IPS-NIHi7 (cell line): Measurements from ENCODE around the gene GAS7.
A peak's percentile ranks its signal among the peaks of the same experiment; 100 is the strongest.

ENCODE experiments used
- DNase-seq: peaks from one replicate; pipeline ENCODE4 v3.0.0; 2012; ENCODE audit warnings: mixed read lengths; ENCODE audit errors: extremely low spot score

Gene GAS7

DNA sequence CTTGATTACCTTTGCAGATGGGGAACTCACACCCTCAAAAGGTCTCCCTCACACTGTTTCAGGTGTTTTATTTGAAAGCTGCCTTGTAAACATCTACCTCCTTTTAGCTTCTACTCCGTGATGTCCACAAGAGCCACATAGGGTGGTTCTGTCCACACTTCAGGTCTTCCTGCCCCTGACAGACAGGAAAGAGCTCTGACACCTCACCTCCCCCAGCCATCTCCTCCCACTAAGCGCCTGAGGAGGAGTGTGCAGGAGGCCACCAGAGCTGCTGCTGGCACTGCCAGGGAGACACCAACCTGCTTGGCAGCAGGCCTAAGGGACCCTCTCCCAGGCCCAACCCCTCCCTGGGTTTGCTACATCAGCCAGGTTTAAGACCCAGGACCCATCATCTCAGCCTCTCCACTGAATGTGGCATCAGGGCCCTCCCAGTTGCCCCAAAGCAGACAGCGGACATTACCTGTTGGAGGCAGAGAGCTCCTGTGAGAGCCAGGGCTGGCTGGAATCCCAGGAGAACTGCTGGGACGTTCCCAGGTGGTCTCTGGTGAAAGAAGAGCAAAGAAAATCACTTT is 217.0 kb downstream of the GAS7 start:
- no peak for DNase-seq

DNA sequence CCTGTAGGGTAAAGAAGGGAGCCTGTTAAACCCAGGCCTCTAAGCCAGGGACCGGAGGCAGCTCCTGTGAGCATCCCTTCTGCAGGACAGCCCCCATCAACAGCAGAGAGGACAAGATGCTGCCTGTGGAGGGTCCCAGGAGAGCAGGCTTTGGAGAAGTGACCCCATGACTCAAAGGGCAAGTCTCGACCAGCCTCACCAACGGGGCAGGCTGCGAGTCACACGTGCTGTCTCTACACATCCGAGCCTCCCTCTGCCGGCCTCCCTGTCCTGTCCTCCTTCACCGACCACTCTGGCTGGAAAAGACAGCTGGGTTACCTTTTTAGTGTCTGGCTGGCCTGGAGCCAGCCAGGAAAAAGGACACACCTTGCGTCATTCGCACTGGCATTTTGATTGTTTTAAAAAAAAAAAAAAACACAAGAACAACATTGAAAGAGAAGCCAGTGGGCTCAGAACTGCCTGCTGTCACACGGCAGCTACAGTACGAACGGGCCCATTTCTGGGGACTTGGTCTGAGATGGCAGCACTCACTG is 218.9 kb downstream of the GAS7 start:
- no peak for DNase-seq

GRCh38 chr17:9977180-9977575 is 221.2 kb downstream of the GAS7 start:
- DNase-seq: no peak

DNA sequence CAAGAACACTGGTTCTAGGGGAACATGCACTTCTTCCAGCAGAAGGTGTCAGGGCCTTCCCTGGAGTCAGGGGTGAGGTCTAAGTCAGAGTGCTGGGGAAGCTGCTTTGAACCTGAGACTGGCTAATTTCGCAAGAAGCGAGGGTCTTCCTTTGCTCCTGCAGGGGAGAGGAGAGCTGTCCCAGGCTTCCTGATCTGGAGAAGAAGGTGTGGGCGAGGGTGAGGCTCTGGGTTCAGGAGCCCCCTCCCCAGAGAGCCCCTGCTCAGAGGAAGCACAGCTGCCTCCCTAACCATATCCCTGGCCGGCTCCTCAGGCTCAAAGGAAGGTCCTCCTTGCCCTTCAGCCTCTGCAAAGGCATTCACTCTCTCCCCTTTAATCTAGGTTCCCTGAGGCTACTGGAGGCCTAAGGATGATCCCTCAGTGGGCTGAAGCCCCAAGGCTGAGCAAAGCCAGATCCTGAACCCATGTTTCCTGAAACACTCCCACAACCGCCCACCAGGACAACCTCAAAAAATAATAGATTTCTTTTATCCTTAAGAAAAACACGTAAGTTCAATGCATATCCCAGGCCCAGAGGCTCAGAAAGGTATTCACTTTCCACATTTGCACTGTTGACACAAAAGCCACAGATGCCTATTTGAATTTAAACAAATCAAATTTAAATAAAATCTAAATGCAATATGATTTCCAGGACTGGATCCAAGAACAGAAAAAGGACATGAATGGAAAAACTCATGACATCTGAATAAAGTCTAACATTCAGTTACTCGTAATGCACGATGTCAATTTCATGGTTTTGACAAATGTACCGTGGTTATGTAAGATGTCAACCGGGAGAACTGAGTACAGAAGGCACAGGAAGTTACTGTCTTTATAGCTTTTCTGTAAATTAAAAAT is 221.9 kb downstream of the GAS7 start:
- DNase-seq: no peak

GRCh38 chr17:9974448-9975381 is 223.7 kb downstream of the GAS7 start:
- no peak for DNase-seq

DNA sequence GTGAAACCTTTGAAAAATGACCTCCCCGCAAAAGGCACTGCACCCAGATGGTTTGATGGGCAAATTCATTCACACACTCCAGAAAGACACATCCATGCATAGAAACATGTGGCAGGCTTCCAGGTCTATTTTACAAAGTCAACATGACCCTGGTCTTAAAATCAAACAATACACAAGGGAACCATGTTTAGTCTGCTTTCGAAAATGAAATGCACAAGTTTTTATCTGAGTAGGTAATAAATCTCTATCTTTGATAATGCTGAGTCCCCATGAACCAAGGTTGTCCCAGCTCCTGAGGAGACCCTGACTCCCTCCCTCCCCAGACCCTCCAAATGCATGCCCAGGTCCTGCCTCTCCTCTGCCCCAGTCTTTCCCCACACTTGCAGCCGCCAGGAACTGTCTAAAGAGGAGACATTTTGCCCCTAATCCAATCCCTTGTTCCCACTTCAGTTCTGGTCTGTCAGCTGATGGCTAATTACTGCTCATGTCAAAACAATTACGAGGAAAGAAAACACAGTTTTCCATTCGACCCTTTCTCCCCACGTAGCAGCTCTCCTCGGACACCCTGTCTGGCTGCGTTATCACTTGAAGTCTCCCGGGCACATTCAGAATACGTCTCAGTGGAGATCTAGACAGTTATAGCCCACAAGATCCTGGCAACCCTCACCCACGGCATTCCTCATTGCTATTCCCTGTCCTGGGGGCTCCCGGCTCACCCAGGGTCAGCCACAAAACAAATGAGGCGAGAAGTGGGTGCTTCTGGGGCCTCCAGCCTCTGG is 224.5 kb downstream of the GAS7 start:
- DNase-seq: no peak

GRCh38 chr17:9971991-9972390 is 226.4 kb downstream of the GAS7 start:
- DNase-seq: no peak

DNA sequence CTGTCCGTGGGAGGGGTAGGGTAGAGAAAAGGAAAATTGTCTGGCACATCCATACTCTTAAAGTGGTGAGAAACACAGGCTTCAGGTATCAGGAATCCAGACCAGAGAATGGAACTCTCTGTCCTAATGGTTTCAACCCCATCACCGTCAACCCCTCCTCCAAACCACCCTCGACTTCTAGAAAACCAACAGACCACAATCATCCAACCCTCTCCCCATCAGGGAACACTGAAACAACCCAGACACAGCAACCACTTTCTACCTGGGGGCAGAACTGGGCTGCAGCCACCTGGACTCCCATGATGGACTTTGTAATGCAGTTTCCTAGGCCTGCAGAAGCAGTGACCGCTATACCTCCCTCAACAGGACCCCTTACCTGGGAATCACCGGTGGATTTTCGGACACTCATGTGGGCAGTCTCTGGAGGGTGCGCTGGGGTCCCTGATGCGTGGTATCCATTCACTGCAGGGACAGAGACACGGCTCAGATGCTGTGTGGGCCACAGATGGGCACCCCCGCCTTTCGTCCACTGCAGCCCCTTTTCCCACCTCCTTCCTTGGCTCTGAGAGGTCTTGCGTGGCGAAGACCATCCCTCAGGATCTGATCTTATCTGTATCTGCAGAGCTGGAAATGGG is 229.0 kb downstream of the GAS7 start:
- DNase-seq: no peak

DNA sequence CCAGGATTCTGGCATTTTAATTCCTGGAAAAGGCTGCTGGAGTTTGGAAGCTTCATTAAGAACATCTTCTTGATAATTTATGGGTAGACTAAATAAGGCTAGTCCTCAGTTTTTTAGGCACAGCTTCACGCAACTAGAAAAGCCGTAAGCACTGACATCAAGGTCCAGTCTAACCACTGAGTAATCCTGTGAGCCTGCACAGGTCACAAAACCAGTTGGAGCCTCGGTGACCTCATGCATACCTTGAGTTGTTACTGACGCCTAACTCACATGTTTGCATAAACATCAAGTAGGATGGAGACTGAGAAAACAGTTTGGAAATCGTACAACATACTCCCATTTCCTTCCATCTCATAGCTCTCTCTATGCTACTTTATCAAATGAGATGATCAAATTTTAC is 229.5 kb downstream of the GAS7 start:
- DNase-seq: no peak

DNA sequence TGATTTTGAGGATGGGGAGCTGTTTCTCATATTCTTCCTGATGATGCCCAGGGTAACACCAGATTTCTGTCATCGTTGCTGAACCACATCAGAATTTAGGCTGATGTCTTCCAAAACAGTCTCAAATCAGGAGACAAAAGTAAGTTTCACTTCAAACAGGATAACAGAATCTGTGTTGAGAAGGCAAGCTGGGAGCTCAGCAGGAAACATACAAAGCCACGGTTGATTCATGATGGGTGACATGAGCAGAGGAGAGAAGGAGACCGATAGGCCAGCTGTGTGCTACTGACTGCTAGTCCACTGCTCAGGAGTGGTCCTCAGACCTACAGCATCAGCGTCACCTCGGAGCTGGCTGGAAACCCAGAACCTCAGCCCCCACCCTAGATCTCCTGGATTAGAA is 230.4 kb downstream of the GAS7 start:
- DNase-seq: no peak

GRCh38 chr17:9959377-9959981 is 238.9 kb downstream of the GAS7 start:
- peak; percentile 87 for DNase-seq

- no peak for DNase-seq
Observed at GRCh38 chr17:9958586-9959281, 239.7 kb downstream of the GAS7 start.

GRCh38 chr17:9957244-9957643 is 241.2 kb downstream of the GAS7 start:
- no peak for DNase-seq

DNA sequence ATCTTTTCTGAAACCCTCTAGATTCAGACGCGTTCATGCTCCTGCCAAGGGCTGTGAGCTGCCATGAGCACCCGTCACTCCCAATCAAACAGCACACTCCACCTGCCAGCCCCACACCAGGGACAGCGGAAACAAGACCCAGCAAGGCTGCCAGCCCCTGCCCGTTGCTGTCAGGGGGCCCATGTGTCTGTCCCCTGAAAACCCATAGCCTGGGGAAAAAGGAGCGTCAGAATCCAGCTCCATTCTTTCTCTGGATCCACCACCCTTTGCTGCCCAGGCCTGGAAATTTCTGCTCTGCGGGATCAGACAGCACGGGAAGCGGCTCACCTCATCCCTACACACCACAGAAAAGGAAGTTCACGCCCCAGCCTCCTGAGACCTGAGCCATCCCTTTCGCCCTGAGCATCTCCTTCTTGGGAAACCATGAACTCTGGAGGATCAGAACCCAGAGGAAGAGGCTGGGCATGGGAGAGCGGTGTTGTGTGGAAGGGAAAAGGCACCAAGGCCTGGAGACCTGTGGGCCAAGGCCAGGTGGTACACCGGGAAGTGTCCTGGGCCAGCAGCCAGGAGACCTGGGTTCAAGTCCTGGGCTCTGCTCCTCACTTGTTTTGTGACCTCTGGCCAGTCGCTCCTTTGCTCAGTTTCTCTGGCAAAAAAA is 241.8 kb downstream of the GAS7 start:
- no peak for DNase-seq

- DNase-seq: no peak
Observed at GRCh38 chr17:9953492-9953891, 244.9 kb downstream of the GAS7 start.

- DNase-seq: no peak
Observed at GRCh38 chr17:9951803-9952202, 246.6 kb downstream of the GAS7 start.

- no peak for DNase-seq
Observed at GRCh38 chr17:9948928-9949327, 249.5 kb downstream of the GAS7 start.

DNA sequence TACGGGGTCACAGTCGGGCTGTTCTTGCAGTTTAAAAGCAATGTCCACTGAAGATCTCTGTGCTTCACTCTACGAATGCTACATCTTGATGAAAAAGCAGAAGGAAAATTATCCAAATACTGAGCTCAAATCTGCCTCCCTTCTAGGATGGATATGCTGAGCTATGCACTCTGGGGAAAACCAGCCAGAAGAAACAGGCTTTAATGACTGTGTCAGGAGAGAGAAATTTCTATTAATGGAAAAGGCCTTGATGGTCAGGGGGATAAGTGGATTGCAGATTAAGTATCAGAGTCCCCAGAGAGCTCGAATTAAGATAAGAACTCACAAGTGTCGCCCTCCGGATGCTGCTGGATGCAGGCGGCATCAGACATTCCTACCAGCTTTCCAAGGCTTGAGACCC is 253.7 kb downstream of the GAS7 start:
- DNase-seq: no peak

GRCh38 chr17:9943343-9943742 is 255.1 kb downstream of the GAS7 start:
- no peak for DNase-seq
